HG02642 (cell line): Measurements from ENCODE around the gene CABYR.
A peak's percentile ranks its signal among the peaks of the same experiment; 100 is the strongest.

Source experiments
- ATAC-seq: cut with Tn5 transposase; IDR thresholded peaks from one replicate; pipeline ENCODE4 v1.9.1; 2021; ENCODE audit warnings: mild to moderate bottlenecking; ENCODE audit not compliant: unreplicated experiment, poor library complexity

The CABYR gene, protein sequence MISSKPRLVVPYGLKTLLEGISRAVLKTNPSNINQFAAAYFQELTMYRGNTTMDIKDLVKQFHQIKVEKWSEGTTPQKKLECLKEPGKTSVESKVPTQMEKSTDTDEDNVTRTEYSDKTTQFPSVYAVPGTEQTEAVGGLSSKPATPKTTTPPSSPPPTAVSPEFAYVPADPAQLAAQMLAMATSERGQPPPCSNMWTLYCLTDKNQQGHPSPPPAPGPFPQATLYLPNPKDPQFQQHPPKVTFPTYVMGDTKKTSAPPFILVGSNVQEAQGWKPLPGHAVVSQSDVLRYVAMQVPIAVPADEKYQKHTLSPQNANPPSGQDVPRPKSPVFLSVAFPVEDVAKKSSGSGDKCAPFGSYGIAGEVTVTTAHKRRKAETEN

DNA sequence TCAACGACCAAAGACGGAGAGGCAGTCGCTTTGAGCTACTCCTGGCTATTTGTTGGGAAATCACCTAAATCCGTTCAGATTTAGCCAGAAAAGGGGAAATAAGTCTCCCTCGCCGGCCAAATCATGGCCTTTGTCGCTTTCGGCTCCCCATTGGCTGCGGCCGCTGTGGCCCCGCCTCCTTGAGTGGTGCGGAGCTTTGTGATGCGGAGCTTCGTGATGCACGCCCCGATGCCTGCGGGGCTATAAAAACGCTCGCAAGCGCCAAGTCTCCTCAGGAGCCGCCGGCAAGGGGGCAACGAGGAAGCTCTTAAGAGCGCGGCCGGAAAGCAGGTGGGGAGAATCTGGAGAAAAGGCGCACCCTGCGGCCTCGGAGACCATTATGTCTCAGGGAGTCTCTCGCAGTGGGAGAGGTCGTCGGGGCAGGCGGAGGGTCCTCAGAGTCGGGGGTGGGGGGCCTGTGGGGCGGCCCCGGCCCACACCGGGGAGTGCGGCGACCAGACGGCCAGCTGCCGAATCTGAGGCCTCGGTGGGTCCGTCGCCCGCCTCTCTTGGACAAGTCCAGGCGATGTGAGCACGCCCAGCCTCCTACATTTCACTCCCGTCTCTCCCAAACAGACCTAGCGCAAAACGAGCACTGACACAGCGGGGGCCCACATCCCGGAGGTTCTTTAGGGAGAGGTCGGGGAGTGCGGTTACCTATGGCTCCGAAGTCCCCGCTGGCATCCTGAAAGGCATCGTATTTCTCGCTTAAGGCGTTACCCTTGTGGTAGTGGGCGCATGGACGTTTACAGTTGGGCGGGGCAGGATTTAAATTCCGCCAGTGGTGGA is at the start of gene CABYR:
TSS of gene CABYR (plus strand) at position 274 of the 828 bp plus-strand sequence. CDS start 4,053 bp downstream, outside the sequence.
- ATAC-seq, result peak; percentile 97

- ATAC-seq, result no peak
Observed at GRCh38 chr18:24089076-24089475, 49.8 kb upstream of the CABYR start.

DNA sequence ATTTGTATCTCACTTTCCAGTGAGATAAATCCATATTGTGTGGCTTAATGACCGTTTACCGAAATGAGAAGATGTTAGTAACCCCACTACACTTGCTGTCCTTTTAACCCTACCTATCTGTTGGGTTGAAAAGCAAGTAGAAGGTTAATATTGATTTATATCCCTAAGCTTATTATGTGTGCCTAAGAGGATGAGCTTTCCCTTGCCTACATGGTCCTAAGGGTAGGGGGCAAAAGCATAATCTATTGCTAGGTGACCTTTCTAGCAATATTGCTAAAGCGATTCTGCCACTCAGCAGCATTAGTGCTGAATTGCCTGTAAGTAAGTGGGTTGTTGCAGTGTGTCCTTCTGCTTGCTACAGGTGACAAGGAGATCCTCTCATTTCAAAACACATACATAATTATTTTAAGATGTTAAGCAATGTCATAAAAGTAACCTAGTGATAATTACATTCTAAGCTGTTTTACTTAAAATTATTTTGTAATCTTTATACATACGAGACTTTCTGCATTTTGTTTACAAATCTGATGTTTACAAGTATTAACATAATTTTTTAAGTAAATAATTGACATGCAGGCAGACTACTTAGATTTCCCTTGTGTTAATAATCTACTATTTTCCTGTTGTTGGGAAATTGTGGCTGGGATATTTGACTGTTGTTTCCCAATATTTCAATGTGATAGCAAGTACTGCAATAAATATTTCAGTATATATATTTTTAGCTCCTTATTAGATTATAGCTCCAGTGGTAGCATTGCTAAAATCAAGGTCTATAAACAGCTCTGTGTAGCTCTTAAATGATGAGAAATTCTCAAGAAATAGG is 49.1 kb upstream of the CABYR start:
- ATAC-seq, result no peak

DNA sequence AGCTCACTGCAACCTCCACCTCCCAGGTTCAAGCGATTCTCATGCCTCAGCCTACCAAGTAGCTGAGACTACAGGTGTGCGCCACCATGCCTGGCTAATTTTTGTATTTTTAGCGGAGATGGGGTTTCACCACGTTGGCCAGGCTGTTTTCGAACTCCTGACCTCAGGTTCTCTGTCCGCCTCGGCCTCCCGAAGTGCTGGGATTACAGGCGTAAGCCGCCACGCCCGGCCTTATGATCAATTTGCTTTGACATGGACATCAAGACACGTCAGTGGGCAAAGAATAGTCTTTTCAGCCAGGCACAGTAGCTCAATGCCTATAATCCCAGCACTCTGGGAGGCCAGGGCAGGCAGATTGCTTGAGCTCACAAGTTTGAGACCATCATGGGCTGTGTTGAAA is 48.0 kb upstream of the CABYR start:
- ATAC-seq, result no peak

DNA sequence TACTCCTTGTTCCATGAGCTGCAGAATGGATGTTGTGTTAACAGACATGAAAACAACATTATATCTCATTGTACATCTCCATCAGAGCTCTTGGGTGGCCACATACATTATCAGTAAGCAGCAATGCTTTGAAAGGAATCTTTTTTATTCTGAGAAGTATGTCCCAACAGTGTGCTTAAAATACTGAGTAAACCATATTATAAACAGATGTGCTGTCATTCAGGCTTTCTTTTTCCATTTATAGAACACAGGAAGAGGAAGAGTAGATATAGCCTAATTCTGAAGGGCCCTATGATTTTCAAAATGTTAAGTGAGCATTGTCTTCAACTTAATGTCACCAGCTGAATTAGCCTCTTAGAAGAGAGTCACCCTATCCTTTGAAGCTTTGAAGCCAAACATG is 44.3 kb upstream of the CABYR start:
- ATAC-seq, result no peak

DNA sequence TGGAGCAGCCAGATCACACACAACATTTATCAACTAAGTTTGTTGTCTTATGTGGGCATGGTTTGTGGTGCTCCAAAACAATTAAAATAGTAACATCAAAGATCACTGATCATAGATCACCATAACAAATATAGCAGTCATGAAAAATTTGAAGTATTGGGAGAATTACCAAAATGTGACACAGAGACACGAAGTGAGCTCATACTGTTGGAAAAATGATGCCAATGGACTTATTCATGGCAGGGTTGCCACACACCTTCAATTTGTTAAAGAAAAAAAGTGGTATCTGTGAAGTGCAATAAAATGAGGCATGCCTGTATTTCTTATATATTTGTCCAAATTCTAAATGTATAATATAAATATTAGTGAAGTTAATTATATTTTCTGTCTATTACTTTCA is 42.9 kb upstream of the CABYR start:
- ATAC-seq, result no peak

GRCh38 chr18:24103320-24104021 is 35.4 kb upstream of the CABYR start:
- no peak for ATAC-seq

- no peak for ATAC-seq
Observed at GRCh38 chr18:24104486-24104885, 34.4 kb upstream of the CABYR start.

DNA sequence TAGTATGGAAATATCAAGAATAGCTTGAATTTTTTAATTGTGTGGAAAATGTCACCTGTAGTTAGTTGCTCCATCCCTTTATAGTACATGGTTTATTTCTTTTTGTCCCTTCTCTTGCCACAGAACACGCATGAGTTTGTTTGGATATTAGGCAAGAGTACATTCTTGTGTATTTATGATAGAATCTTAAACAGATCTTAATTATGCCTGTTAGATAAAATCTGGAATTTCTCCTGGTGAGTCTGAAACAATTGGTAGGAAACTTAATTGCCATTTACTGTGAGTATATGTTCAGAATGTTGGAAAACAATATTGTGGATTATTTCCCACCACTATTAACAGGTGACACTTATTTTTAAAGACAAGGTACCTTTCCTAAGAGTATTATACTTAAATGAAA is 30.2 kb upstream of the CABYR start:
- ATAC-seq, result no peak

DNA sequence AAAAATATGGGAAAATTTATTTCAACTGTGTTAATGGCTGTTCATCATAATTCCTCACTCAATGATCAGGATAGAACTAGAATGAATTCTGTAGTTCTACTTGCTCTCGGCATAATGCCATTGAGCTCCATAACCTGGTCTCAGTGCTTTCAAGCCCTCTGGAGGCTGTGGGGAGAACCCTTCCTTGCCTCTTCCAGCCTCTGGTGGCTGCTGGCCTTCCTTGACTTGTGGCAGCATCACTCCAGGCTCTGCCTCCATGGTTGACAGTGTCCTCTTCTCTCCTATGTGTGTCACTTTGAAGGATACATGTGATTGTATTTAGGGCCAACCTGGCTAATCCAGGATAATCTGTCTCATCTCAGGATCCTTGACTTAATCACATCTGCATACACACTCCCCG is 26.9 kb upstream of the CABYR start:
- no peak for ATAC-seq

GRCh38 chr18:24112464-24112863 is 26.4 kb upstream of the CABYR start:
- no peak for ATAC-seq

- no peak for ATAC-seq
Observed at GRCh38 chr18:24112874-24113615, 25.8 kb upstream of the CABYR start.

DNA sequence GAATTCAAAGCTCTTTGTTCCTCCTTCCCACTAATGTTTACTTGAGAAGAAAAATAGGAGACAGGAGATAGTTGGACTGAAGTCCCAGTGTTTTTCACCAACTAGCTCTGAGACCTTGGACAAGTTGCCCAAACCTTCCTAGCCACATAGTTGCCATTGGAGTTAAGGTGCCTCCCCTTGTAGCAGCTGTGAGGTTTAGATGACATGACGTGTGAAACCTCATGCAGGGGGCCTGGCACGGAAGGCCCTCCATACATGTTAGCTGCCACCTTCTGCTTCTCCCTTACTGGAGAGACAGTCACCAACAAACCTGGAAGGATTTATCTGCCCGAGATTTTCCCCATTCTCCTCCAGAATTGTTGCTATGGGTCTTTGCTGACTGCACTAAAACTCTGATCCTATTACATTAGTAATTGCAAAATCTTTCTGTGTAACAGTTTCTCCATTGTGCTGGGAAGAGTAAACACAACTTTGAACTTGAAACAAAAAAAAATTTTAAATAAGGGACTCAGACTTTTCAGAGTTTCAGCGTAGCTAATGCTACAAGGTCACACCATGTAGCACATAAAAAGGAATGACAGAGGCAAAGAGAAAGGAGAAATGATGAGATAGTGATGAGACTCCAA is 23.8 kb upstream of the CABYR start:
- ATAC-seq, result no peak

DNA sequence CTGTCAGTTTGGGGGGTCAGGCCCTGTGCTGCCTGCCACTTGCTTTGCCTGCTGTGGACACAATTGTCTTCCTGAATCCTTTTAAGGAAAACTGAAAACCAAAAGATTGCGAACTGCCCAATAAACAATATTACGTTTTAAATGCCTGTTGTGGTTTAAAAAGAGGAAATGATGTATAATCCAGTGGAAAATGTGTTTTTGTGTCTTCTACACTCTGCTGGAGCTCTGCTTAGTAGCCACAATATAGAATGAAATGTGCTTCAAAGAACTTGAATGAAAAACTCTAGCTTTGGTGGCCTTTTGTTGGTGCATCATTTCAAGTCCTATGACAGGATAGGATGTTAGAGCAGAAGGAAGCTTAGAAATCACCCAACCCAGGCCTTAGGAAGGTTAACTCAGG is 23.2 kb upstream of the CABYR start:
- ATAC-seq, result no peak

DNA sequence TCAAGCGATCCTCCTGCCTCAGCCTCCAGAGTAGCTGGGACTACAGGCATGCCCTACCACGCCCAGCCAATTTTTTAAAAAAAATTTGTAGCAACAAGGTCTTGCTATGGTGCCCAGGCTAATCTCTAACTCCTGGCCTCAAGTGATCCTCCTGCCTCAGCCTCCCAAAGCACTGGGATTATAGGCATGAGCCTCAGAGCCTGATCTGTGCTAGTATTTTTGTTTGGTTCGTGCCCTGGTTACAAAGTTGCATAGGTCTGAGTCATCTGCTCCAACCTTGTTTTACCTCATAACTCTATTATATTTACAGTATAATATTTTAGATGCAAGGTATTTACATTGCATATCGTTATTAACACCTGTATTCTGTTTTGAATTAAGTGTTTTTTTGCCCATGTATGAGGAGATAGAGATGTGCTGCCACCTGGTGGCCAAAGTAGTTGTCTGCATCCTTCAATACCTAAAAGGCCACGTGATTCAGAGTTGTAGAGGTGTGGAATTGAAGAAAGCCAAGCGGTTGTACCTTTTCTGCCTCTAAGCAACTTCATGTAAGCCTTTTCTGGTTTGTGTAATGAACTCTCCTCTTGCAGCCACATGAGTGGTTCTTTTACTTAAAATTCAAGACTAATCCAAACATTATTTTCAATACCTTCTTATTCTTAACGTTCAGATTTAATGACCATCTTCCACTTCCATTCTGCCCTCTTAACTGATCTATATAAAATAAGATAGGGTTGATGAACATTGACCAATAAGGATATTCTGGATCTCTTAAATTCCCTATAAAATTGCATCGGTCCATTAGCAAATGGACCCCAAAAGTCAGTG is 19.9 kb upstream of the CABYR start:
- ATAC-seq, result peak; percentile 75

GRCh38 chr18:24120676-24121075 is 18.2 kb upstream of the CABYR start:
- no peak for ATAC-seq

- no peak for ATAC-seq
Observed at GRCh38 chr18:24121625-24122024, 17.2 kb upstream of the CABYR start.
